NCI-H748 treated with DMSO at 0.1 percent for 48 hours (cell line): ENCODE data around the gene RBM33.
A peak's percentile ranks its signal among the peaks of the same experiment; 100 is the strongest.
"Not testable (repeated sequence)": the region's sequence is repeated elsewhere in the genome, so short reads cannot be mapped to it uniquely, and the experiment has no call there.

Experiments
- DNase-seq: peaks from one replicate; lab custom pipeline; 2025; lab: John Stamatoyannopoulos, UW

Gene RBM33

DNA sequence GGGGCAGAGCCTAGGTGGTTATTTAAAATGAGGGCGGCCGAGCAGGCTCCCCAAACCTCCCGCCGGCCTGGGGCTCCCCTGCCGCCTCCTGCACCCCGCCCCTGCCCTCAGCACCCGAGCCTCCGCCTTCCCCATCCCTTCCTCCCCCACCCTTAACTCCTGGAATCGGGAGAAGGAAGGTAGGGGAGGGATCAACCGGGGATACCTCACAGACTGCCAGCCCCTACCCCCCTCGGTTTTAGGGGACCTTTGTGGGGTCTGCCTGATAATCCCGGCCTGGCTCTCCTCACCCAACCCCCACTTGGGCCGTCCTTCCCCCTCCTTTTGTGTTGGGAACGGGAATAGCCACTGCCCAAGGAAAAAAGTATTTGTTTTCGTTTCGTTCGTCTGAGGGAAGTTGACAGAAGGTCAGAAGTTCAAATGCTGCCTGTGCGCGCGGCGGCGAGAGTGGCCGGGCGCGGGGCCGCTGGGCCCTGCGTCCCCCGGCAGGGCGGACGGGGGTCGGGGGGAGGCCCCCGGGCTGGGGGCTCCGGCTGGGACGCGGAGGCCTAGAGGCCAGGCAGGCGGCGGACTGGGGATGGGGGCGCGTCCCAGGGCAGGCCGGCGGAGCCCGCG is 165.0 kb downstream of the RBM33 start:
- DNase-seq = no peak

- peak; percentile 32 for DNase-seq
Measured at GRCh38 chr7:155809947-155810769, 165.7 kb downstream of the RBM33 start.

DNA sequence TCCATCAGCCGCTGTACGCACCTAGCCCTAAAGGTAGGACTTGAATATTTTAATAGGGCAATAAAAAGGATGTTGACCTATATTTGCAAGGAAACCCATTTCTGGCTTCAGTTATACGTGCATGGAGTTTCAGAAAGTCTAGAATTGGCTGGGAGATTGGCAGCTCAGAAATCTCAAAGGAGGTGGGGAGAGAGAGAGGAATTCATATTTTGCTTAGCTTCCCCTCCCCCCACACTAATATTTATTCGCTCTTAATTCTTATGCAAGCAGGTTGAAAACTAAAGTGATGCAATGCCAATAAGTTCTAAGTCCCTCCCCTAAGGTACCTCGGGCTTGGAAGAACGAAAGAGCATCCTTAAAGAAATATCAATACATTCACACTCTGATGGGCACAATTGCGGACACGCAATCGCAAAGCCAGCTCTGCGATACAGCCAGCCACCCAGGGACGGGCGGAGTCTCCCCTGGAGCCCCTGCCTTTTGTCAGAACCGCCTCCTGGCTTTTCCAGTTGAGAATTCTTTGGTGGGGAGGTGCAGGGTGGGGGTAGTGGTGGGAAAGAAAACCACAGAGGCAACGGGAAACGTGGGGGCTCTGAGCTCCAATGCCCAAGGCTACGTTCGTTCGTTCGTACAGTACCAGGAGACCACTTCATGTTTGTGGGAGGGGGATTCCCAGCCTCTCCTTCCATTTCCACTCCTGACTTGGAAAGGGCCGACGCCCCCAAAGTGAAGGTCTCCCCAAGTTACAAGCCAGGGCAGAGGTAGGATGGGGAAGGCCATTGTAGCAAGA is 166.5 kb downstream of the RBM33 start:
- DNase-seq = peak; percentile 31

GRCh38 chr7:155811560-155811894 is 167.1 kb downstream of the RBM33 start:
- peak; percentile 28 for DNase-seq

DNA sequence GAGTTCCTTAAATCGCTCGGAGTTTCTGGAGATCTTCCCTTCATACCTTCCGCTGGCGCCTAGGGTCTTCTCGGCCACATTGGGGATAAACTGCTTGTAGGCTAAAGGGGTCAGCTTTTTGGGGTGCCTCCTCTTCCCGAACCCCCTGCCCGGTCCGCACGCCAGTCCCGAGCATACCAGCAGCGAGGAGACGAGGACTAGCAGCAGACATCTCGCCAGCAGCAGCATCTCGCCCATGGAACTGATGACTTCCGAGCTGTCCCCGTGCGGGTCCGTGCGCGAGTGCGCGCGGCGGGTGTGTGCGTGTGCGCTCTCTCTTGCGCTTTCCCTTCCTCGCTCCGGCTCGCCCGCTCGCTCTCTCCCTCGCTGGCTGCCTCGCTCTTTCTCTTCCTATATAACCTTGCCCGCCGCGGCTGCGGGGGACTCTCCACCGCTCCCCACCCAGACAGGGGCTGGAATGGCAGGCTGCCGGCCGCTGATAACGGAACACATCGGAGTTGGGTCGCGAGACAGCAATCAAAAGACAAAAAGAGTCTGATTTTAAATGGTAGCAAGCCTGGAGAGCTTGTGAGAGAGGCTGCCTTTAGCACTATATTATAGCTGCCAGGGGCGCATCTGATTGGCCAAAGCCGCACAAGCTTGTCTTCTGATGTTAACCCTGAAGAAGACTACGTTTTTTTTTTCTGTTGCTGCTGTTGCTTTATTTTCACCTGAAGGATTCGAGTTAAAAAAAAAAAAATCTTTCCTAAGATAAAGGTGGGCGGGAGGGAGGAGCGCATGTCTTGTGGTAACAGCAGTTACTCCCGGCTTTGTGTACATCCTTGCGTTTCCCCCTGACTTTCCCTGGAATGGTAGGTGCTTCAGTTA is 167.7 kb downstream of the RBM33 start, which contains the start of gene SHH:
TSS of gene SHH (minus strand) at position 569 of the 867 bp plus-strand sequence. CDS start at position 228, 341 bp downstream.
- DNase-seq = peak; percentile 60

- no peak for DNase-seq
Measured at GRCh38 chr7:155813125-155813524, 168.7 kb downstream of the RBM33 start.

DNA sequence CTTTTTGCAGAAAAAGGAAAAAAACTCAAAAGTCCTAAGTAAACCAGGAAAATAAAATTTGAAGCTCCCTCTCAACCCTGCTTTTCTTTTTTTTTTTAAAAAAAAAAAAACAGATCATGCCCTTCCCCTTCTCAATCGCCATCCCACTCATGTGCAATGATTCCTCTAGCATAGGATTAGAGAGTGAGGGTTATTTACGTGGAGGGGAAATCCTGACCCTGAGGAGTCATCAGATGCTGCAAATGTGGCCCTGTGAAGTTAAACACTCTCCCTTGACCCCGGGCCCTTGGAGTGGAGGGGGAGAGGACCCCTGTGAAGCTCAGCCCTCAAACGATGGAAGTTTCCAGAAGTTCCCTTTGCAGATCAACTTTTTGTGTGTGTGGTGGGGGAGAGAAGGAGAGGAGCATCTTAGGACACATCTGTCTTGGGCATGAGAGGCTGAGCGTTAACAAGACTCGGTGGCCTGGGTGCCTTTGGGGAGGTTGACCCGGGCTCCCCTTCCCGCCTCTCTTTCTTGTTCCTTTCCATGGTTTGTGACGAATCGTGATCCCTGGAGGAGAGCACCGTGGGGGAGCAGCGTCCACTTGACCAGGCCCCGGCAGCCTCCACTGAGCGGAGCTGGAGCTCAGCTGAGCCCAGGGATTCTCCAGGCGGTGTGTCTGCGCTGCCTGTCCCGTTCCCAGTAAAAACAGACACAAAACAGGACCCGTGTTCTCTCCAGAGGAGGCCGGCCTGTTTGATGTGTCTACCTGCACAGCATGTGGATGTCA is 169.3 kb downstream of the RBM33 start:
- DNase-seq = no peak

GRCh38 chr7:155814316-155815276 is 170.1 kb downstream of the RBM33 start:
- DNase-seq = no peak

DNA sequence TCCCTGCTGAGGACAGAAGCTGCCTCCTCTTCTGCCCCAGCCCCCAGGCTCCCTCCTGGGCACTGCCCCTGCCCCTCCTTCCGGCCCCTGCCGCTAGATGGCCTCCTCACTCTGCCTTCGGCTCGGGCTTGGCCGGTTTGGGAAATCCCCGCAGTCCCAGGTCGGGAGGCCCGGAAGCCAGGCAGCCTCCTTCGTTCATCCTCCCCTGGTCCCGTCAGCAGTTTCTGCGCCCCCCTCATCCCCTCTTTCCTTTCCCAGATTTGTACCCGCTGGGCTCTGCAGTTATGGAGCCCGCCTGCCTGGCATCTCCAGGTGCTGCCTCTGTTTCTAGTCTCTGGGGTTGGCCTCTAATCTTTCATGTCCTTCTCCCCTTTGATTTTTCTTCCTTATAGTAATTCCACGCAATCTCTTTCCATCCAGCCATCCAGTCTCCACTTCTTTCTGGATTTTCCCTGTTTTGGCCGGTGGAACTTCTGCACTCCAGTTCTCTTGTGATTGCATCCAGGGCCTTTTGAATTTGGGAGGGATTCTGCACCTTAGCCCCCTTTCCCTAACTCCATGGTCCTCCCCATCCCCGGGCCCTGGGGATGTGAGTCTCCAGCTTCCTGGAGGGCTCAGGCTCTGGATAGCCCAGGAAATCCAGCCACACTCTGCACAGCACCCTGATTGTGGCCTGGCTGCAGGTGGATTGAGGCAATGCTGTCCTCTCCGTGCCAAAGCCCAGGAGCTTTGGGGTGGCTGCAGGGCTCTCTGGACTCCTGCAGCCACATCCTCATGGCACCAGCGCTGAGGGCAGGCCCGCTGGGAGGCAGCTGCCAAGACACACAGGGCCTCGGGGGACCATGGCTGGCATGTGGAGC is 171.1 kb downstream of the RBM33 start:
- DNase-seq = no peak

DNA sequence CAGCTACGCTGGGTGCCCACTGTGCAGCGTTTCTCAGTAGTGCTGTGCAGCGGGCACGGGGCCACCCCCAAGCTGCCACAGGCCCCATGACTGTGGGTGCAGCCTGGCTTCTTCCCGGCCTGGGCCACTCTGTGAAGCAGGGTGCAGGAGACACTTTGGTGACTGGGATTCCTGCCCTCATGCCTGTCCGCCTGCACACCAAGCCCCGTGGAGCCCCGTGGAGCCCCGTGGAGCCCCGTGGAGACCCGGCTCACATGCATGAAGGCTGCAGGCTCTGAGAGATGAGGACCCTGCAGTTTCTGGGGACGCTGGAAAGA is 171.7 kb downstream of the RBM33 start:
- DNase-seq = no peak

DNA sequence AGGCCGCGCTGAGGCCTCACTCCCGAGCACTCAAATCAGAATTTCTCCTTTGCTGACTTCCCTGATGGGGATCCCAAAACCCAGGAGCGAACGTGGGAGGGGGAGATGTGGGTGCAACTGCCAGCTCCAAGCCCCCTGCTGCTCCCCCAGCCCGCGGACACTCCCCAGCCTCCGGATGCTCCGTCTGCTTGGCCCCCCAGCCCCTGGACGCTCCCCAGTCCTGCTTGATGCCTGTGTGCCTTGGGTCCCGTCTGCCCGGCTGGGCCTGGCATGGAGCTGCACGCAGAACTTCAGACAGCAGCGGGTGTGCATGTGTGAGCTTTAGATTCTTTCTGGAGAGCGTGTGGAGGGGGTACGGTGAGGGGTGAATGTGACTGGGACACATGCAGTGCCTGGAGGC is 172.5 kb downstream of the RBM33 start:
- no peak for DNase-seq

DNA sequence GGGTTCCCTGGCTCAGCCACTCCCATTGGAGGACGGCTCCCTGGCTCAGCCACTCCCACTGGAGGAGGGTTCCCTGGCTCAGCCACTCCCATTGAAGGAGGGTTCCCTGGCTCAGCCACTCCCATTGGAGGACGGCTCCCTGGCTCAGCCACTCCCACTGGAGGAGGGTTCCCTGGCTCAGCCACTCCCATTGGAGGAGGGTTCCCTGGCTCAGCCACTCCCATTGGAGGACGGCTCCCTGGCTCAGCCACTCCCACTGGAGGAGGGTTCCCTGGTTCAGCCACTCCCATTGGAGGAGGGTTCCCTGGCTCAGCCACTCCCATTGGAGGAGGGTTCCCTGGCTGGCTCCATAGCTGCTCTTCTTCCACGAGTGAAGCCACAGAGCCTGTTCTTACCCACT is 173.1 kb downstream of the RBM33 start:
- DNase-seq = not testable (repeated sequence)

DNA sequence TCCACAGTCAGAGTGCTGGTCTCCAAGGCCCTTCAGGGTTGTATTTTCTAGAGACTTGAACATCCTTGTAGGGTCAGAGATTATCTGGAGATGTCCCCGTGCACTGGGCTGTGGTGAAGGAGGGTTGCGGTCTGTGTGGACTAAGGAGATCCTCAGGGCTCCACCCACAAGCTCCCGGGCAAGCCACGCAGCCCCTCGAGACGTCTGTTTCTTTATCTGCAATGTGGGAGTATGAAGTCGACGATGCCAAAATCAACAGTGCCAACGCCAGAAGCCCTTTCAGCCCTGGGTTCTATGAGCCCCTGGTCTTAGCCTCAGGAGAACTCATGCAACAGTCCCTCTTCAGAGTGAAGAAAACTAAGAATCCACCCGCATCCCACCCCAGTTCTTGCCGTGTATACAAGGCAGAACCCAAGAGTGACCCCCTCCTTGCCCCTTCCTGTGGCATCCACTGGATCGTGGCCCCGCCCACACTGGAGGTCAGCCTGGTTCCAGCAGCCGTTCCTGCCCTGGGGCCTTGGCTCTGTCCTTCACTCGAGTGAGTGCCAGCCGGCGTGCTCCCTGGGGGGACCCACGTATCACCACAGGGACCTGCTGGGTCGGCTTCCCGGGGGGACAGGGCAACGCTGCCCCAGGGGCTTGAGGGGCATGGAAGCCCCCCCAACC is 173.8 kb downstream of the RBM33 start:
- no peak for DNase-seq

DNA sequence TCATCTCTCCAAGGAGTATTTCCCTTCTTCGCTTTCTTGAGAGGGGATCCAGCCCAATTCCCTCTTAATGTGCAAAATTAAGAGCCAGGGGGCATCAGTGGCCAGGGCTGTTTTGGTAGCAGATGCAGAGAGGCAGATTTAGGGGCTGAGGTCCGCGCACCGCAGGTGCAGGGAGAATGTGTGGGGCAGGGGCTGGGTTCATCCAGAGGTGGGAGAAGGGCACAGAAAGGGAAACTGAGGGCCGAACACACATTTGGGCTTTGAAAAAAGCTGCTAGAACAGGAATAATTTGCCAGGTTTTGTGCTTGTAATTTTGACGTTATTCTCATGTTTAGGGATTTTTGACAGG is 174.3 kb downstream of the RBM33 start:
- no peak for DNase-seq

DNA sequence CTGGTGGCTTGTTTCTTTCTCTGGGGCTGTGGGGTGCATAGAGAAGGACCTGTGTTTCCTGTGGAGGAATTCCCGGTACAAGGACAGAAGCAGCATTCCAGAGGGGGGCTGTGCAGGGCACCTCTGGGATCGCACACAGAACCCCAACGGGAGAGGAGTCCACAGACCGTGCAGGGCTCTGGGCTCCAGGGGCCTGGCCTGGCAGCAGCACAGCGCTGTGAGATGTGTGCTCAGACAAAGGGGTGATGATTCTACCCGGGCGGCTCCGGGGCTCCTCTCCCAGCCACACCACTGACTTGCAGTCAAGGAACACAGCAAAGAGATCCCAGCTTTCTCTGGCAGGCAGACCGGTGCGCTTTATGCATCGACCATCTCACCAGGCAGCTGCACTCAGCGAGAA is 174.7 kb downstream of the RBM33 start:
- DNase-seq = no peak

DNA sequence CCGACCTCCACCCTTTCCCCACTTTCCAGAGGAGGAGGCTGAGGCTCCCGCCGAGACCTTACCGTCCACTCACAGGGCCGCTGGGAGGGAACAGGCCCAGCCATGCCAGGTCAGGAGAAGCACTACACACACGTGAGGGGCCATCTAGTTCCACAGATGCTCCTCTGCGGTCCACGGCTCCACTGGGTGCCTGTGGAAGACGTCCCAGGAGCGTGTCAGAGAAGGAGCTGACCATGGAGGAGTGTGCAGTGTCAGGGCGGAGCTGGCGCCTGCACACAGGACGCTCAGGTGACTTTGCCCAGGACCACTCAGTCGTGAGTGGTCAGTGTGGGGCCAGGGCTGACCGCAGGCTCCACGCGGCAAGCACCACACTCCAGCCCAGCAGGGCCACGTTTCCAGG is 175.8 kb downstream of the RBM33 start:
- no peak for DNase-seq

- DNase-seq = no peak
Measured at GRCh38 chr7:155820788-155821187, 176.3 kb downstream of the RBM33 start.

- DNase-seq = no peak
Measured at GRCh38 chr7:155821851-155822250, 177.4 kb downstream of the RBM33 start.
